ENCODE measurements around the gene FBXO34.
"Not testable (repeated sequence)": the region's sequence is repeated elsewhere in the genome, so short reads cannot be mapped to it uniquely, and the experiment has no call there.

GRCh38 chr14:55344582-55345163 lies 73.5 kb downstream of the FBXO34 start:
- TF ChIP-seq NR3C1 (CRISPR knock-in tag; conservative IDR thresholded peaks at IDR 0.05; ENCODE audit: low read depth); TEAD4 (CRISPR knock-in tag; IDR thresholded peaks at IDR 0.05): not testable (repeated sequence)
